SK-N-MC (cell line): ENCODE measurements around the gene FN3K.

Experiments used
- FOXP2 ChIP-seq: optimal IDR thresholded peaks from 2 replicates; pipeline ENCODE3; 2011; ENCODE audit warnings: mild to moderate bottlenecking, moderate library complexity; ENCODE audit not compliant: insufficient read depth; ENCODE audit errors: extremely low read length, control extremely low read depth
- POLR2AphosphoS5 ChIP-seq: IDR thresholded peaks from 2 replicates; pipeline ENCODE4 v1.6.1; 2012; ENCODE audit warnings: mild to moderate bottlenecking, low read depth, low read length, borderline replicate concordance

- TF ChIP-seq POLR2AphosphoS5 (no peak), FOXP2 (no peak)
Observed at GRCh38 chr17:82748756-82749155, 13.3 kb downstream of the FN3K start.
